Mesothelial cell of epicardium (in vitro differentiated cells): ENCODE results near the gene RPAP2. TPM values are rescaled to one million over a fixed set of nuclear protein-coding genes. Genes with fewer than 3 reads are reported as not detected.
"Not testable (repeated sequence)": the region's sequence is repeated elsewhere in the genome, so short reads cannot be mapped to it uniquely, and the experiment has no call there.

Experiments used
- DNase-seq, 2 experiments: peaks; one replicate each; pipeline ENCODE4 v3.0.0; 2021; ENCODE audit warnings: low spot score in 2 of 2; ENCODE audit not compliant: unreplicated experiment in 2 of 2
- H3K27ac Mint-ChIP-seq: 2 replicates; pipeline ENCODE4 v1.8.0; 2021; ENCODE audit warnings: mixed read lengths
- H3K27me3 Mint-ChIP-seq: 2 replicates; pipeline ENCODE4 v1.8.0; 2021; ENCODE audit warnings: low read depth, mixed read lengths
- H3K36me3 Mint-ChIP-seq: 2 replicates; pipeline ENCODE4 v1.8.0; 2021; ENCODE audit warnings: mixed read lengths
- H3K4me1 Mint-ChIP-seq: 2 replicates; pipeline ENCODE4 v1.8.0; 2021; ENCODE audit warnings: mixed read lengths
- H3K4me3 Mint-ChIP-seq: 2 replicates; pipeline ENCODE4 v1.8.0; 2021; ENCODE audit warnings: mild to moderate bottlenecking, moderate library complexity, mixed read lengths
- H3K9me3 Mint-ChIP-seq: 2 replicates; pipeline ENCODE4 v1.8.0; 2021; ENCODE audit warnings: mixed read lengths
- total RNA-seq: library from RNA; stranded (reverse); gene quantifications from 3 replicates; pipeline ENCODE4 v1.2.1, GENCODE V29; 2021
- TF ChIP-seq, protein P1 (sequence below): fragments of 200-600 bp; sonication (generic); IDR thresholded peaks from one replicate; pipeline ENCODE4 v1.5.0; 2021; ENCODE audit warnings: antibody characterized with exemption; ENCODE audit not compliant: unreplicated experiment

Gene RPAP2
- total RNA-seq, 1 donor from 2014 or later: 42.5 TPM

GRCh38 chr1:92372164-92372563 lies 73.3 kb downstream of the RPAP2 start:
- H3K4me3 Mint-ChIP-seq: no peak overlapping the region
- no peak for DNase-seq
- H3K36me3 Mint-ChIP-seq: peaks cover 16% of the 10 kb centered on the region
- H3K4me1 Mint-ChIP-seq: peaks cover 13% of the 10 kb centered on the region
- no peaks in the 10 kb centered on the region for H3K27me3 Mint-ChIP-seq
- no peaks in the 10 kb centered on the region for H3K9me3 Mint-ChIP-seq
- H3K27ac Mint-ChIP-seq: no peak overlapping the region
- TF ChIP-seq, protein P1, sequence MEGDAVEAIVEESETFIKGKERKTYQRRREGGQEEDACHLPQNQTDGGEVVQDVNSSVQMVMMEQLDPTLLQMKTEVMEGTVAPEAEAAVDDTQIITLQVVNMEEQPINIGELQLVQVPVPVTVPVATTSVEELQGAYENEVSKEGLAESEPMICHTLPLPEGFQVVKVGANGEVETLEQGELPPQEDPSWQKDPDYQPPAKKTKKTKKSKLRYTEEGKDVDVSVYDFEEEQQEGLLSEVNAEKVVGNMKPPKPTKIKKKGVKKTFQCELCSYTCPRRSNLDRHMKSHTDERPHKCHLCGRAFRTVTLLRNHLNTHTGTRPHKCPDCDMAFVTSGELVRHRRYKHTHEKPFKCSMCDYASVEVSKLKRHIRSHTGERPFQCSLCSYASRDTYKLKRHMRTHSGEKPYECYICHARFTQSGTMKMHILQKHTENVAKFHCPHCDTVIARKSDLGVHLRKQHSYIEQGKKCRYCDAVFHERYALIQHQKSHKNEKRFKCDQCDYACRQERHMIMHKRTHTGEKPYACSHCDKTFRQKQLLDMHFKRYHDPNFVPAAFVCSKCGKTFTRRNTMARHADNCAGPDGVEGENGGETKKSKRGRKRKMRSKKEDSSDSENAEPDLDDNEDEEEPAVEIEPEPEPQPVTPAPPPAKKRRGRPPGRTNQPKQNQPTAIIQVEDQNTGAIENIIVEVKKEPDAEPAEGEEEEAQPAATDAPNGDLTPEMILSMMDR: no peak

DNA sequence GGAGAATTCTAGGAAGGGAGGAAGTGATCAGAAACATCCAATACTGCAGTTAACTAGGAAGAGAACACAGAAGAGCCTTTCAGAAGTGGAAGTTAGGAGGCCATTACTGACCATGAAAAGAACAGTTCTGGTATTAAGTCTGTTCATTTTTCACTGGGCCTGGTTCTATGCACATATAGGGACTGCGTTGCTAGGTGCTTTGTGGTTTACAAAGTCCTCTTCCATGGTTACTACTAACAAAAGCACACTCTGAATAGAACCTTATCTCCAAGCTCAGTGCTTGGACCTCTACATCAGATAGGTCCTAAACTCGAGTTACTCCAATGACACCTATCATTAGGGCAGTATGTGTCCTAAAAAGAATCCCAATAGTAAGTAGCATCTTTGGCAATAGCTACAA lies 75.4 kb downstream of the RPAP2 start:
- TF ChIP-seq, protein P1: no peak
- H3K9me3 Mint-ChIP-seq: no peaks in the 10 kb centered on the region
- H3K36me3 Mint-ChIP-seq: peaks cover 12% of the 10 kb centered on the region
- H3K4me3 Mint-ChIP-seq: no peak overlapping the region
- H3K27ac Mint-ChIP-seq: peak overlapping the region; percentile 22
- H3K27me3 Mint-ChIP-seq: no peaks in the 10 kb centered on the region
- DNase-seq: no peak
- H3K4me1 Mint-ChIP-seq: peaks cover 7% of the 10 kb centered on the region

DNA sequence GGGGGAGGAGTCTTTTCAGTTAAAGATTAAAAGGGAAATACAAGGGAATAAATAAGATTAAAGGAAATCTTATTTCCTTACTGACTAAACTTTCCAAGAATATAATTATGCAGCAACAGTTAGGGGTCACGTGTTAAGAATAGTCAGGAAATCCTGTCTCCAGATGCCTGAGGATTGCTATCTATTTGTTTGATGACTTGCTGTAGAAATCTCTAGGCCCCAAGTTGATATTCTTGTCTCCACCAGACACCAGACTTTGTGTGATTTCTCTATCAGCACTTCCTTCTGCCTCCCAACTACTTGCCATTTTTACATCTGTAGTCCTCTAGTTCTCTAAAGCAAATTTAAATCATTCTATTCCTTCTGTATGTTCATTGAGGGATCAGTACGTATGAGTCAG lies 77.5 kb downstream of the RPAP2 start:
- peaks cover 18% of the 10 kb centered on the region for H3K36me3 Mint-ChIP-seq
- peaks cover 7% of the 10 kb centered on the region for H3K4me1 Mint-ChIP-seq
- H3K27me3 Mint-ChIP-seq: no peaks in the 10 kb centered on the region
- H3K27ac Mint-ChIP-seq: peak overlapping the region; percentile 19
- DNase-seq: no peak
- TF ChIP-seq, protein P1: no peak
- H3K4me3 Mint-ChIP-seq: no peak overlapping the region
- H3K9me3 Mint-ChIP-seq: no peaks in the 10 kb centered on the region

GRCh38 chr1:92377991-92378390 lies 79.1 kb downstream of the RPAP2 start:
- H3K27ac Mint-ChIP-seq, H3K27me3 Mint-ChIP-seq, H3K4me3 Mint-ChIP-seq, DNase-seq, H3K9me3 Mint-ChIP-seq, H3K4me1 Mint-ChIP-seq: not testable (repeated sequence)
- peaks cover 16% of the 10 kb centered on the region for H3K36me3 Mint-ChIP-seq

GRCh38 chr1:92380867-92381266 lies 82.0 kb downstream of the RPAP2 start:
- Mint-ChIP-seq H3K36me3 (peaks cover 31% of the 10 kb centered on the region), H3K4me3 (no peak overlapping the region), H3K27me3 (no peaks in the 10 kb centered on the region), H3K27ac (no peak overlapping the region), H3K4me1 (no peaks in the 10 kb centered on the region), H3K9me3 (peaks cover 5% of the 10 kb centered on the region)
- TF ChIP-seq, protein P1: no peak
- no peak for DNase-seq

GRCh38 chr1:92393966-92394365 lies 95.1 kb downstream of the RPAP2 start:
- not testable (repeated sequence) for H3K4me1 Mint-ChIP-seq, H3K4me3 Mint-ChIP-seq
- H3K36me3 Mint-ChIP-seq: peaks cover 48% of the 10 kb centered on the region

DNA sequence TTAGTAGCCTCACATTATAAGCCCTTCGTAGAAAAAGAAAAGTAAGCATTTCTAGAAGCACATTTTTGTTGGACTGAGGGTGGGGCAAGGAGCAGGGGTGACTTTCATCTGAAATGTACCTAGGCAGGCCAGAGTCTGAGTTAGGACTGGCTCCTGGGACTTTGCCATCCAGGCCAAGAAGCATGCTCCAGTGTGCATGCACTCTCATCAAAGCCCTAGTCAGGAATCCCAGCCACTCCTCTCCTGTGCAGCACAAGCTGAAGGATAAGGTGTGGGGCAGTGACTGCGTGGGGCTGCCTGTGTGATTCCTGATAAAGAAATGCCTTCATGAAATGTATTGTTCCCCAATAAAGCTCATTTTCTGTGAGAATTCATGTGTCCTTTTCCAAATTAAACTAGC lies 99.7 kb downstream of the RPAP2 start:
- no peak overlapping the region for H3K4me3 Mint-ChIP-seq

More at GRCh38 chr1:92393966-92394365, 95.1 kb downstream of the RPAP2 start:
- H3K27me3 Mint-ChIP-seq, H3K27ac Mint-ChIP-seq, DNase-seq: not testable (repeated sequence)
- peaks cover 56% of the 10 kb centered on the region for H3K9me3 Mint-ChIP-seq

More for the DNA sequence above, 99.7 kb downstream of the RPAP2 start:
- Mint-ChIP-seq H3K27me3 (no peaks in the 10 kb centered on the region), H3K36me3 (peaks cover 15% of the 10 kb centered on the region), H3K4me1 (no peaks in the 10 kb centered on the region), H3K9me3 (peaks cover 31% of the 10 kb centered on the region), H3K27ac (no peak overlapping the region)
- no peak for DNase-seq
- TF ChIP-seq, protein P1: no peak
